ENCODE measurements around the gene NPTN.

DNA sequence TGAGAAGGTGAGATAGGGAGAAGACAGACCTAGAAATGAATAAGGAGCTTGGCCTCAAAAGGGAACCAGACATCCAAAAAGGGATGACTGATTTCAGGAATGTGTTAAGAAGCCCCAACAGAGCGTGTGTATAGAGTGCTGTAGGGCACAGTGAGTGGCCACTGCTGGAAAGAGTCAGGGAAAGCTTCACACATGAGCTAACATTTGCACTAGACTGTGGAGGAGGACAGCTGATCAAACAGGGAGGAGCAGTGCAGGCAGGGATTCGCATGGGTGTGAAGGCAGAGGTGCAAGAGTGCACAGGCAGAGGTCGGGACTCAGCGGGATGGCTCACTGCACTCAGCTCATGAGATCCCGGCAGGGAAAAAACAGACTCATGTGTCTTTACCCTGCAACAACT lies 61.8 kb downstream of the NPTN start:
- no peak for TF ChIP-seq EZH2 (IDR thresholded peaks at IDR 0.05; ENCODE audit: low read length, missing control alignments)
- TF ChIP-seq, protein P1, sequence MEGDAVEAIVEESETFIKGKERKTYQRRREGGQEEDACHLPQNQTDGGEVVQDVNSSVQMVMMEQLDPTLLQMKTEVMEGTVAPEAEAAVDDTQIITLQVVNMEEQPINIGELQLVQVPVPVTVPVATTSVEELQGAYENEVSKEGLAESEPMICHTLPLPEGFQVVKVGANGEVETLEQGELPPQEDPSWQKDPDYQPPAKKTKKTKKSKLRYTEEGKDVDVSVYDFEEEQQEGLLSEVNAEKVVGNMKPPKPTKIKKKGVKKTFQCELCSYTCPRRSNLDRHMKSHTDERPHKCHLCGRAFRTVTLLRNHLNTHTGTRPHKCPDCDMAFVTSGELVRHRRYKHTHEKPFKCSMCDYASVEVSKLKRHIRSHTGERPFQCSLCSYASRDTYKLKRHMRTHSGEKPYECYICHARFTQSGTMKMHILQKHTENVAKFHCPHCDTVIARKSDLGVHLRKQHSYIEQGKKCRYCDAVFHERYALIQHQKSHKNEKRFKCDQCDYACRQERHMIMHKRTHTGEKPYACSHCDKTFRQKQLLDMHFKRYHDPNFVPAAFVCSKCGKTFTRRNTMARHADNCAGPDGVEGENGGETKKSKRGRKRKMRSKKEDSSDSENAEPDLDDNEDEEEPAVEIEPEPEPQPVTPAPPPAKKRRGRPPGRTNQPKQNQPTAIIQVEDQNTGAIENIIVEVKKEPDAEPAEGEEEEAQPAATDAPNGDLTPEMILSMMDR (conservative IDR thresholded peaks at IDR 0.05 in 1 of 2, IDR thresholded peaks at IDR 0.05 in 1 of 2; ENCODE audit: low read depth in 1 of 2, low read length in 2 of 2), result no peak
